Keratinocyte (primary cell): Measurements from ENCODE around the gene SIN3A.

ENCODE experiments used
- EZH2 ChIP-seq: IDR thresholded peaks from one replicate; pipeline ENCODE4 v1.6.1; 2012; ENCODE audit warnings: inconsistent platforms, mild to moderate bottlenecking, low read length, moderate library complexity
- TF ChIP-seq, protein P1 (sequence below), 3 experiments: IDR thresholded peaks in 1 of 3; conservative IDR thresholded peaks in 1 of 3; optimal IDR thresholded peaks in 1 of 3; 2 replicates in 2 of 3; 3 replicates in 1 of 3; pipeline versions ENCODE3 to v1.5.1; 2011; ENCODE audit warnings: low read length in 3 of 3, mild to moderate bottlenecking in 3 of 3, moderate library complexity in 2 of 3, control low read depth in 1 of 3, inconsistent platforms in 1 of 3; ENCODE audit not compliant: insufficient read depth in 2 of 3; ENCODE audit errors: extremely low read depth in 1 of 3

- TF ChIP-seq, protein P1, sequence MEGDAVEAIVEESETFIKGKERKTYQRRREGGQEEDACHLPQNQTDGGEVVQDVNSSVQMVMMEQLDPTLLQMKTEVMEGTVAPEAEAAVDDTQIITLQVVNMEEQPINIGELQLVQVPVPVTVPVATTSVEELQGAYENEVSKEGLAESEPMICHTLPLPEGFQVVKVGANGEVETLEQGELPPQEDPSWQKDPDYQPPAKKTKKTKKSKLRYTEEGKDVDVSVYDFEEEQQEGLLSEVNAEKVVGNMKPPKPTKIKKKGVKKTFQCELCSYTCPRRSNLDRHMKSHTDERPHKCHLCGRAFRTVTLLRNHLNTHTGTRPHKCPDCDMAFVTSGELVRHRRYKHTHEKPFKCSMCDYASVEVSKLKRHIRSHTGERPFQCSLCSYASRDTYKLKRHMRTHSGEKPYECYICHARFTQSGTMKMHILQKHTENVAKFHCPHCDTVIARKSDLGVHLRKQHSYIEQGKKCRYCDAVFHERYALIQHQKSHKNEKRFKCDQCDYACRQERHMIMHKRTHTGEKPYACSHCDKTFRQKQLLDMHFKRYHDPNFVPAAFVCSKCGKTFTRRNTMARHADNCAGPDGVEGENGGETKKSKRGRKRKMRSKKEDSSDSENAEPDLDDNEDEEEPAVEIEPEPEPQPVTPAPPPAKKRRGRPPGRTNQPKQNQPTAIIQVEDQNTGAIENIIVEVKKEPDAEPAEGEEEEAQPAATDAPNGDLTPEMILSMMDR (optimal IDR thresholded peaks at IDR 0.05 in 1 of 3, IDR thresholded peaks at IDR 0.05 in 1 of 3, conservative IDR thresholded peaks at IDR 0.05 in 1 of 3; ENCODE audit: extremely low read depth in 1 of 3, insufficient read depth in 2 of 3, low read length in 3 of 3), result no peak
- TF ChIP-seq EZH2, result no peak
Measured at GRCh38 chr15:75453703-75454470, 2.4 kb upstream of the SIN3A start.
